AG20443 (cell line): ENCODE data around the gene PRAMEF27.
"Not testable (repeated sequence)": the region's sequence is repeated elsewhere in the genome, so short reads cannot be mapped to it uniquely, and the experiment has no call there.

Experiments
- DNase-seq: peaks from one replicate; pipeline ENCODE4 v3.0.0; 2012; ENCODE audit warnings: low spot score, mixed read lengths

PRAMEF27 gene

GRCh38 chr1:13056475-13056874 is at the start of gene PRAMEF27:
Gene PRAMEF27 (minus strand): TSS chr1:13056575. CDS start chr1:13053659, 2,916 bp downstream.
- not testable (repeated sequence) for DNase-seq

- DNase-seq, result not testable (repeated sequence)
Measured at GRCh38 chr1:13070474-13070873, 14.1 kb upstream of the PRAMEF27 start, which contains the start of gene PRAMEF25. Gene PRAMEF25 (plus strand): TSS chr1:13070774. CDS start chr1:13073694, 2,920 bp downstream.

- DNase-seq, result not testable (repeated sequence)
Measured at GRCh38 chr1:13019846-13020245, 36.5 kb downstream of the PRAMEF27 start.

- DNase-seq, result not testable (repeated sequence)
Measured at GRCh38 chr1:13011932-13012331, 44.4 kb downstream of the PRAMEF27 start.

- not testable (repeated sequence) for DNase-seq
Measured at GRCh38 chr1:13009348-13009747, 47.0 kb downstream of the PRAMEF27 start.

- not testable (repeated sequence) for DNase-seq
Measured at GRCh38 chr1:13005732-13006131, 50.6 kb downstream of the PRAMEF27 start.
